ENCODE results near the gene FBXO42. TPM values are rescaled to one million over a fixed set of nuclear protein-coding genes. Genes with fewer than 3 reads are reported as not detected.

The FBXO42 gene
- total RNA-seq, 1 donor from 2014 or later = 24.3 TPM

GRCh38 chr1:16296643-16297042 lies 55.6 kb downstream of the FBXO42 start:
- no peak for TF ChIP-seq CTCF (conservative IDR thresholded peaks at IDR 0.05)
- Mint-ChIP-seq H3K9me3 (no peaks in the 10 kb centered on the region), H3K27ac (ENCODE audit: unreplicated experiment) (no peak overlapping the region), H3K36me3 (ENCODE audit: low read depth) (no peaks in the 10 kb centered on the region), H3K27me3 (ENCODE audit: low read depth) (no peaks in the 10 kb centered on the region), H3K4me1 (peaks cover 8% of the 10 kb centered on the region), H3K4me3 (no peak overlapping the region)
- DNase-seq (ENCODE audit: low read depth, low spot score) = no peak

GRCh38 chr1:16294219-16295212 lies 57.8 kb downstream of the FBXO42 start:
- H3K9me3 Mint-ChIP-seq = no peaks in the 10 kb centered on the region
- no peak for TF ChIP-seq CTCF (conservative IDR thresholded peaks at IDR 0.05)
- peaks cover 1% of the 10 kb centered on the region for H3K36me3 Mint-ChIP-seq (ENCODE audit: low read depth)
- H3K27ac Mint-ChIP-seq (ENCODE audit: unreplicated experiment) = no peak overlapping the region
- H3K4me3 Mint-ChIP-seq = no peak overlapping the region
- no peak for DNase-seq (ENCODE audit: low read depth, low spot score)
- no peaks in the 10 kb centered on the region for H3K27me3 Mint-ChIP-seq (ENCODE audit: low read depth)
- peaks cover 8% of the 10 kb centered on the region for H3K4me1 Mint-ChIP-seq

GRCh38 chr1:16293538-16293937 lies 58.7 kb downstream of the FBXO42 start:
- no peak for DNase-seq (ENCODE audit: low read depth, low spot score)
- Mint-ChIP-seq H3K27ac (ENCODE audit: unreplicated experiment) (no peak overlapping the region), H3K27me3 (ENCODE audit: low read depth) (no peaks in the 10 kb centered on the region), H3K36me3 (ENCODE audit: low read depth) (peaks cover 4% of the 10 kb centered on the region), H3K4me1 (peaks cover 8% of the 10 kb centered on the region), H3K9me3 (no peaks in the 10 kb centered on the region), H3K4me3 (no peak overlapping the region)
- TF ChIP-seq CTCF (conservative IDR thresholded peaks at IDR 0.05) = no peak

- peaks cover 4% of the 10 kb centered on the region for H3K36me3 Mint-ChIP-seq (ENCODE audit: low read depth)
- no peak overlapping the region for H3K27ac Mint-ChIP-seq (ENCODE audit: unreplicated experiment)
- H3K4me1 Mint-ChIP-seq = peaks cover 8% of the 10 kb centered on the region
Measured at GRCh38 chr1:16292739-16293138, 59.5 kb downstream of the FBXO42 start.

GRCh38 chr1:16289959-16290358 lies 62.3 kb downstream of the FBXO42 start:
- no peak for DNase-seq (ENCODE audit: low read depth, low spot score)
- no peak for TF ChIP-seq CTCF (conservative IDR thresholded peaks at IDR 0.05)
- Mint-ChIP-seq H3K27me3 (ENCODE audit: low read depth) (no peaks in the 10 kb centered on the region), H3K36me3 (ENCODE audit: low read depth) (peaks cover 4% of the 10 kb centered on the region), H3K4me1 (peaks cover 6% of the 10 kb centered on the region), H3K27ac (ENCODE audit: unreplicated experiment) (no peak overlapping the region), H3K9me3 (no peaks in the 10 kb centered on the region), H3K4me3 (no peak overlapping the region)

More at GRCh38 chr1:16292739-16293138, 59.5 kb downstream of the FBXO42 start:
- no peak for DNase-seq (ENCODE audit: low read depth, low spot score)
- Mint-ChIP-seq H3K27me3 (ENCODE audit: low read depth) (no peaks in the 10 kb centered on the region), H3K9me3 (no peaks in the 10 kb centered on the region), H3K4me3 (no peak overlapping the region)
- no peak for TF ChIP-seq CTCF (conservative IDR thresholded peaks at IDR 0.05)

Measured in neural crest cell (in vitro differentiated cells).